ENCODE data around the gene CHMP2A. TPM values are rescaled to one million over a fixed set of nuclear protein-coding genes. Genes with fewer than 3 reads are reported as not detected.

CHMP2A gene
- total and polyA plus RNA-seq, 2 experiments from 2014 or later: 88.4 to 196 TPM

DNA sequence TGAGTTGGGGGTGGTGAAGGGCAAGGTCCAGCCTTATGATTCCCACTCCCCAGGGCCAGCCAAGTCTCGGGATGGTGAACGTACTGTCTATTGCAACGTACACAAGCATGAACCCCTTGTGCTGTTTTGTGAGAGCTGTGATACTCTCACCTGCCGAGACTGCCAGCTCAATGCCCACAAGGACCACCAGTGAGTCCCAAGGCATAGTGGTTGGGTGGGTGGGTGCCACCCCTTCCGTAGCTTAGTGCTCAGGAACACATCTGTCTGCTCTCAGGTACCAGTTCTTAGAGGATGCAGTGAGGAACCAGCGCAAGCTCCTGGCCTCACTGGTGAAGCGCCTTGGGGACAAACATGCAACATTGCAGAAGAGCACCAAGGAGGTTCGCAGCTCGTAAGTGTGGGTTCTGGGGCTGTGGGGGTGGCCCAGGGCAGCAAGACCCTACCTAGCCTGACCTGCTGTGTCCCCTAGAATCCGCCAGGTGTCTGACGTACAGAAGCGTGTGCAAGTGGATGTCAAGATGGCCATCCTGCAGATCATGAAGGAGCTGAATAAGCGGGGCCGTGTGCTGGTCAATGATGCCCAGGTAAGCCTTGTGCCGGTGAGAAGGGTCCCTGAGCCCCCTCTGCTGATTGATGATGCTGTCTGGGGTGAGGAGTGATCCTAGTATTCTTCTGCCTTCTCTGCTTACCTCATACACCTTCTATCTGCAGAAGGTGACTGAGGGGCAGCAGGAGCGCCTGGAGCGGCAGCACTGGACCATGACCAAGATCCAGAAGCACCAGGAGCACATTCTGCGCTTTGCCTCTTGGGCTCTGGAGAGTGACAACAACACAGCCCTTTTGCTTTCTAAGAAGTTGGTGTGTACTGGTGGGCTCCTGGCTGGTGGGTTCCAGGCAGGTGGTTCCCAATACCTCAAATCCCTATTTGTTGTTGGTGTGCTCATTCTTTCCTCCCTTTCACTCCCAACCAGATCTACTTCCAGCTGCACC lies 7.3 kb downstream of the CHMP2A start:
- peaks cover 4% of the 10 kb centered on the region for H3K36me3 ChIP-seq (replicated peaks; ENCODE audit: insufficient read depth, low read depth)
- no peak overlapping the region for H3K27ac ChIP-seq
- H3K4me2 ChIP-seq: peak overlapping the region; percentile 97
- no peaks in the 10 kb centered on the region for H3K9me3 ChIP-seq (ENCODE audit: low read depth)
- 93% methylated on average over 18 of the region's 18 CpGs for WGBS (ENCODE audit: low lambda C conversion rate, missing lambda C conversion rate)
- peaks cover 48% of the 10 kb centered on the region for H3K79me2 ChIP-seq
- H3K4me3 ChIP-seq: no peak overlapping the region
- H3K4me1 ChIP-seq (ENCODE audit: insufficient read depth): peaks cover 22% of the 10 kb centered on the region
- H3K9me2 ChIP-seq (replicated peaks; ENCODE audit: insufficient read depth): no peaks in the 10 kb centered on the region
- TF ChIP-seq, protein P1, sequence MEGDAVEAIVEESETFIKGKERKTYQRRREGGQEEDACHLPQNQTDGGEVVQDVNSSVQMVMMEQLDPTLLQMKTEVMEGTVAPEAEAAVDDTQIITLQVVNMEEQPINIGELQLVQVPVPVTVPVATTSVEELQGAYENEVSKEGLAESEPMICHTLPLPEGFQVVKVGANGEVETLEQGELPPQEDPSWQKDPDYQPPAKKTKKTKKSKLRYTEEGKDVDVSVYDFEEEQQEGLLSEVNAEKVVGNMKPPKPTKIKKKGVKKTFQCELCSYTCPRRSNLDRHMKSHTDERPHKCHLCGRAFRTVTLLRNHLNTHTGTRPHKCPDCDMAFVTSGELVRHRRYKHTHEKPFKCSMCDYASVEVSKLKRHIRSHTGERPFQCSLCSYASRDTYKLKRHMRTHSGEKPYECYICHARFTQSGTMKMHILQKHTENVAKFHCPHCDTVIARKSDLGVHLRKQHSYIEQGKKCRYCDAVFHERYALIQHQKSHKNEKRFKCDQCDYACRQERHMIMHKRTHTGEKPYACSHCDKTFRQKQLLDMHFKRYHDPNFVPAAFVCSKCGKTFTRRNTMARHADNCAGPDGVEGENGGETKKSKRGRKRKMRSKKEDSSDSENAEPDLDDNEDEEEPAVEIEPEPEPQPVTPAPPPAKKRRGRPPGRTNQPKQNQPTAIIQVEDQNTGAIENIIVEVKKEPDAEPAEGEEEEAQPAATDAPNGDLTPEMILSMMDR (IDR thresholded peaks at IDR 0.05; ENCODE audit: poor library complexity): no peak
- no peak for TF ChIP-seq EZH2phosphoT487 (IDR thresholded peaks at IDR 0.05; ENCODE audit: low read depth, severe bottlenecking, unreplicated experiment)
- H4K20me1 ChIP-seq (ENCODE audit: insufficient read depth, poor library complexity, severe bottlenecking): peaks cover 44% of the 10 kb centered on the region
- no peak overlapping the region for H2AFZ ChIP-seq
- no peaks in the 10 kb centered on the region for H3K27me3 ChIP-seq
- DNase-seq (ENCODE audit: low spot score): no peak

DNA sequence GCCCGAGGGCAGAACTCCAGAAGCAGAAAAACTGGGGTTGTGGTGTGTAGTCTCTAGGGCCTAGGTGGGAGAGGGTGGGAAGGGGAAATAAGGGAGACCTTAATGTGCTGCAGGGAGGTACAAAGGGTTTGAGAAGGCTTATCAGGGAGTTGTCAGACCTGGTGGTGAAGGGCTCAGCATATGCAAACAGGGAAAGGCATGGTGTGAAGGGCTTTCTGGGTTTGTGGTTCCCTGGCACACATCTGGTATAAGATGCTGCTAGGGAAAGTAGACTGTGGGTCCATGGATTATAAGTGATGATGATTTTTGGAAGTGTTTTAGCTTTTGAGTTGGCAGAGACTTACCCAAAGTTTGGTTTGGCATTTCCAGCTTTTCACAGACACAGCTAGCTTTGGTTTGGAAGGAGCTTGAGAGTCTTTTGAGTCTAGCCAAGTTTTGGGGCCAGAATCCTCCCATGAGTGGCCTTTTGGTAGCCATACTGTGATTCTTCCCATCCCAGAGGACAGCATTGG lies 8.8 kb downstream of the CHMP2A start:
- Histone ChIP-seq H3K4me1 (ENCODE audit: insufficient read depth) (peaks cover 22% of the 10 kb centered on the region), H3K9me2 (replicated peaks; ENCODE audit: insufficient read depth) (no peaks in the 10 kb centered on the region), H4K20me1 (ENCODE audit: insufficient read depth, poor library complexity, severe bottlenecking) (peaks cover 44% of the 10 kb centered on the region), H3K36me3 (replicated peaks; ENCODE audit: insufficient read depth, low read depth) (peaks cover 4% of the 10 kb centered on the region), H3K9me3 (ENCODE audit: low read depth) (no peaks in the 10 kb centered on the region), H3K27me3 (no peaks in the 10 kb centered on the region), H3K79me2 (peaks cover 48% of the 10 kb centered on the region), H2AFZ (no peak overlapping the region), H3K4me2 (peak overlapping the region; percentile 97), H3K27ac (no peak overlapping the region), H3K4me3 (peak overlapping the region; percentile 97)
- DNase-seq (ENCODE audit: low spot score): no peak
- 13% methylated on average over 1 of the region's 1 CpG for WGBS (ENCODE audit: low lambda C conversion rate, missing lambda C conversion rate)
- TF ChIP-seq, protein P1 (IDR thresholded peaks at IDR 0.05; ENCODE audit: poor library complexity): no peak
- no peak for TF ChIP-seq EZH2 (IDR thresholded peaks at IDR 0.05; ENCODE audit: borderline replicate concordance)

DNA sequence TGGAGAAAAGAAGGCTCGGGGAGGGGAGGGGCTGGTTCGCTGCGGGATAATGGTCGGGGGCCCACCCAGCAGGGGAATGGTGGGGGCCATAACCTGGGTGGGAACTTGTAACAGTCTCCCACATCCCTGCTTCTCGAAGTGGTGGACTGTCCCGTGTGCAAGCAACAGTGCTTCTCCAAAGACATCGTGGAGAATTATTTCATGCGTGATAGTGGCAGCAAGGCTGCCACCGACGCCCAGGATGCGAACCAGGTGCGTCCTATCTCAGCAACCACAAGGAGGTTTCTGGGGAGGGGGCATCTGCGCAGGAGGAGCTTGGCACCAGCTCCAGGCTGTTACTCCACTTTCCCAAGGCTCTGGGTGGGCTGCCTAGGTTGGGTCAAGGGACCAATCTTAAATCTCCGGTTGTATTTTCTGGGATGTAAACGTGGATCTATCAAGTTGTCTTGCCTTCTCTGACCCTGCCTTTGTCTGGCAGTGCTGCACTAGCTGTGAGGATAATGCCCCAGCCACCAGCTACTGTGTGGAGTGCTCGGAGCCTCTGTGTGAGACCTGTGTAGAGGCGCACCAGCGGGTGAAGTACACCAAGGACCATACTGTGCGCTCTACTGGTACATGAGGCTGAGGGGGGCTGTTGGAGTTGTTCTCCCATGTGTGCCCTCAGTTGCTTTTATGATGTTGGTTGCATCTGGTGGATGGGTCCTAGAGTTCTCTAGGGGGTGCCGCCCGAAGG lies 9.5 kb downstream of the CHMP2A start:
- Histone ChIP-seq H3K27ac (peak overlapping the region; percentile 98), H3K4me1 (ENCODE audit: insufficient read depth) (peaks cover 22% of the 10 kb centered on the region), H2AFZ (no peak overlapping the region), H4K20me1 (ENCODE audit: insufficient read depth, poor library complexity, severe bottlenecking) (peaks cover 42% of the 10 kb centered on the region), H3K4me3 (peak overlapping the region; percentile 97), H3K9me3 (ENCODE audit: low read depth) (no peaks in the 10 kb centered on the region), H3K36me3 (replicated peaks; ENCODE audit: insufficient read depth, low read depth) (peaks cover 4% of the 10 kb centered on the region), H3K79me2 (peaks cover 48% of the 10 kb centered on the region), H3K4me2 (peak overlapping the region; percentile 97), H3K27me3 (no peaks in the 10 kb centered on the region), H3K9me2 (replicated peaks; ENCODE audit: insufficient read depth) (no peaks in the 10 kb centered on the region)
- 6% methylated on average over 20 of the region's 21 CpGs for WGBS (ENCODE audit: low lambda C conversion rate, missing lambda C conversion rate)
- no peak for DNase-seq (ENCODE audit: low spot score)
- TF ChIP-seq, protein P1 (IDR thresholded peaks at IDR 0.05; ENCODE audit: poor library complexity): no peak
- TF ChIP-seq EZH2phosphoT487 (IDR thresholded peaks at IDR 0.05; ENCODE audit: low read depth, severe bottlenecking, unreplicated experiment): no peak
- TF ChIP-seq EZH2 (IDR thresholded peaks at IDR 0.05; ENCODE audit: borderline replicate concordance): no peak

Data from hepatocyte (in vitro differentiated cells).